HEK293 (cell line): ENCODE results near the gene ZNF507.
A peak's percentile ranks its signal among the peaks of the same experiment; 100 is the strongest.

Experiments used
- HIC1 ChIP-seq: fragments of 450-650 bp; formaldehyde crosslinking; IDR thresholded peaks from 2 replicates; pipeline ENCODE4 v1.5.1; 2016; ENCODE audit warnings: missing biosample characterization, missing genetic modification characterization
- KLF1 ChIP-seq: fragments of 450-650 bp; formaldehyde crosslinking; IDR thresholded peaks from 2 replicates; pipeline ENCODE4 v1.5.1; 2016; ENCODE audit warnings: missing biosample characterization, missing genetic modification characterization
- PATZ1 ChIP-seq: fragments of 450-650 bp; formaldehyde crosslinking; IDR thresholded peaks from 2 replicates; pipeline ENCODE4 v1.5.1; 2016; ENCODE audit warnings: missing biosample characterization, missing genetic modification characterization
- RBAK ChIP-seq: fragments of 450-650 bp; formaldehyde crosslinking; IDR thresholded peaks from 2 replicates; pipeline ENCODE4 v1.5.1; 2016; ENCODE audit warnings: missing biosample characterization, missing genetic modification characterization
- TCF7L2 ChIP-seq: IDR thresholded peaks from 2 replicates; pipeline ENCODE4 v1.6.1; 2011; ENCODE audit warnings: low read depth, mild to moderate bottlenecking, inconsistent platforms, low read length, moderate library complexity, borderline replicate concordance
- ZBTB11 ChIP-seq: fragments of 450-650 bp; formaldehyde crosslinking; conservative IDR thresholded peaks from 2 replicates; pipeline ENCODE4 v1.5.1; 2016; ENCODE audit warnings: low read depth, missing biosample characterization, missing genetic modification characterization
- ZNF146 ChIP-seq: fragments of 450-650 bp; formaldehyde crosslinking; IDR thresholded peaks from 2 replicates; pipeline ENCODE4 v1.5.1; 2016; ENCODE audit warnings: missing biosample characterization, missing genetic modification characterization
- ZNF174 ChIP-seq: fragments of 450-650 bp; formaldehyde crosslinking; IDR thresholded peaks from 2 replicates; pipeline ENCODE4 v1.5.0; 2017; ENCODE audit warnings: missing biosample characterization, mild to moderate bottlenecking, missing genetic modification characterization
- ZNF2 ChIP-seq: fragments of 450-650 bp; formaldehyde crosslinking; IDR thresholded peaks from 2 replicates; pipeline ENCODE4 v1.5.1; 2016; ENCODE audit warnings: missing biosample characterization, missing genetic modification characterization
- ZNF24 ChIP-seq: fragments of 450-650 bp; formaldehyde crosslinking; IDR thresholded peaks from 2 replicates; pipeline ENCODE4 v1.5.1; 2016; ENCODE audit warnings: missing biosample characterization, missing genetic modification characterization
- ZNF560 ChIP-seq: fragments of 450-650 bp; formaldehyde crosslinking; IDR thresholded peaks from 2 replicates; pipeline ENCODE4 v1.5.1; 2017; ENCODE audit warnings: missing biosample characterization, missing genetic modification characterization, borderline replicate concordance
- ZNF600 ChIP-seq: fragments of 450-650 bp; formaldehyde crosslinking; IDR thresholded peaks from 2 replicates; pipeline ENCODE4 v1.5.1; 2016; ENCODE audit warnings: missing biosample characterization, missing genetic modification characterization
- ZNF623 ChIP-seq: fragments of 450-650 bp; formaldehyde crosslinking; IDR thresholded peaks from 2 replicates; pipeline ENCODE4 v1.5.1; 2016; ENCODE audit warnings: missing biosample characterization, missing genetic modification characterization
- ZNF626 ChIP-seq: fragments of 450-650 bp; sonication (Bioruptor Pico); formaldehyde crosslinking; IDR thresholded peaks from 2 replicates; pipeline ENCODE4 v1.5.1; 2018; ENCODE audit warnings: missing biosample characterization, missing genetic modification characterization, inconsistent platforms
- ZNF768 ChIP-seq: fragments of 450-650 bp; formaldehyde crosslinking; IDR thresholded peaks from 2 replicates; pipeline ENCODE4 v1.5.1; 2018; ENCODE audit warnings: missing biosample characterization, mild to moderate bottlenecking, missing genetic modification characterization
- ZSCAN18 ChIP-seq: fragments of 450-650 bp; formaldehyde crosslinking; IDR thresholded peaks from 2 replicates; pipeline ENCODE4 v1.5.1; 2016; ENCODE audit warnings: missing biosample characterization, missing genetic modification characterization
- ZSCAN30 ChIP-seq: fragments of 450-650 bp; IDR thresholded peaks from 2 replicates; pipeline ENCODE4 v1.5.1; 2018; ENCODE audit warnings: missing biosample characterization, mild to moderate bottlenecking, missing genetic modification characterization, moderate library complexity
- TF ChIP-seq, protein P1 (sequence below): fragments of 450-650 bp; formaldehyde crosslinking; IDR thresholded peaks from 2 replicates; pipeline ENCODE4 v1.5.1; 2016; ENCODE audit warnings: missing biosample characterization, missing genetic modification characterization, low read depth
- TF ChIP-seq, protein P2 (sequence below): sonication (generic); formaldehyde crosslinking; IDR thresholded peaks from 2 replicates; pipeline ENCODE4 v1.8.1; 2022; ENCODE audit warnings: mild to moderate bottlenecking, moderate library complexity, missing genetic modification reagents
- TF ChIP-seq, protein P3 (sequence below): fragments of 450-650 bp; formaldehyde crosslinking; IDR thresholded peaks from 2 replicates; pipeline ENCODE4 v1.5.1; 2017; ENCODE audit warnings: missing biosample characterization, missing genetic modification characterization
- TF ChIP-seq, protein P4 (sequence below): fragments of 450-650 bp; formaldehyde crosslinking; IDR thresholded peaks from 2 replicates; pipeline ENCODE4 v1.5.1; 2016; ENCODE audit warnings: missing biosample characterization, missing genetic modification characterization, borderline replicate concordance

ZNF507 gene

GRCh38 chr19:32406161-32407003 lies 61.0 kb downstream of the ZNF507 start (continued):
- TF ChIP-seq ZSCAN18 (tag by site-specific recombination) (no peak), ZNF600 (tag by site-specific recombination) (peak; percentile 11; the same call in 1 of the 2 replicates), KLF1 (peak; percentile 47; the same call in 1 of the 2 replicates), ZNF626 (tag by site-specific recombination) (no peak), TCF7L2 (no peak), ZBTB11 (tag by site-specific recombination) (peak; percentile 46), ZNF24 (tag by site-specific recombination) (no peak), ZNF2 (tag by site-specific recombination) (no peak), RBAK (tag by site-specific recombination) (no peak), ZNF560 (tag by site-specific recombination) (no peak), ZNF768 (tag by site-specific recombination) (no peak), ZNF146 (tag by site-specific recombination) (no peak), HIC1 (tag by site-specific recombination) (no peak), ZSCAN30 (tag by site-specific recombination) (no peak), ZNF174 (tag by site-specific recombination) (no peak), PATZ1 (tag by site-specific recombination) (no peak), ZNF623 (tag by site-specific recombination) (no peak)
- TF ChIP-seq, protein P1, sequence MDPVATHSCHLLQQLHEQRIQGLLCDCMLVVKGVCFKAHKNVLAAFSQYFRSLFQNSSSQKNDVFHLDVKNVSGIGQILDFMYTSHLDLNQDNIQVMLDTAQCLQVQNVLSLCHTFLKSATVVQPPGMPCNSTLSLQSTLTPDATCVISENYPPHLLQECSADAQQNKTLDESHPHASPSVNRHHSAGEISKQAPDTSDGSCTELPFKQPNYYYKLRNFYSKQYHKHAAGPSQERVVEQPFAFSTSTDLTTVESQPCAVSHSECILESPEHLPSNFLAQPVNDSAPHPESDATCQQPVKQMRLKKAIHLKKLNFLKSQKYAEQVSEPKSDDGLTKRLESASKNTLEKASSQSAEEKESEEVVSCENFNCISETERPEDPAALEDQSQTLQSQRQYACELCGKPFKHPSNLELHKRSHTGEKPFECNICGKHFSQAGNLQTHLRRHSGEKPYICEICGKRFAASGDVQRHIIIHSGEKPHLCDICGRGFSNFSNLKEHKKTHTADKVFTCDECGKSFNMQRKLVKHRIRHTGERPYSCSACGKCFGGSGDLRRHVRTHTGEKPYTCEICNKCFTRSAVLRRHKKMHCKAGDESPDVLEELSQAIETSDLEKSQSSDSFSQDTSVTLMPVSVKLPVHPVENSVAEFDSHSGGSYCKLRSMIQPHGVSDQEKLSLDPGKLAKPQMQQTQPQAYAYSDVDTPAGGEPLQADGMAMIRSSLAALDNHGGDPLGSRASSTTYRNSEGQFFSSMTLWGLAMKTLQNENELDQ (tag by site-specific recombination) = no peak
- TF ChIP-seq, protein P2, sequence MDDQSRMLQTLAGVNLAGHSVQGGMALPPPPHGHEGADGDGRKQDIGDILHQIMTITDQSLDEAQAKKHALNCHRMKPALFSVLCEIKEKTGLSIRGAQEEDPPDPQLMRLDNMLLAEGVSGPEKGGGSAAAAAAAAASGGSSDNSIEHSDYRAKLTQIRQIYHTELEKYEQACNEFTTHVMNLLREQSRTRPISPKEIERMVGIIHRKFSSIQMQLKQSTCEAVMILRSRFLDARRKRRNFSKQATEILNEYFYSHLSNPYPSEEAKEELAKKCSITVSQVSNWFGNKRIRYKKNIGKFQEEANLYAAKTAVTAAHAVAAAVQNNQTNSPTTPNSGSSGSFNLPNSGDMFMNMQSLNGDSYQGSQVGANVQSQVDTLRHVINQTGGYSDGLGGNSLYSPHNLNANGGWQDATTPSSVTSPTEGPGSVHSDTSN = no peak
- TF ChIP-seq, protein P3, sequence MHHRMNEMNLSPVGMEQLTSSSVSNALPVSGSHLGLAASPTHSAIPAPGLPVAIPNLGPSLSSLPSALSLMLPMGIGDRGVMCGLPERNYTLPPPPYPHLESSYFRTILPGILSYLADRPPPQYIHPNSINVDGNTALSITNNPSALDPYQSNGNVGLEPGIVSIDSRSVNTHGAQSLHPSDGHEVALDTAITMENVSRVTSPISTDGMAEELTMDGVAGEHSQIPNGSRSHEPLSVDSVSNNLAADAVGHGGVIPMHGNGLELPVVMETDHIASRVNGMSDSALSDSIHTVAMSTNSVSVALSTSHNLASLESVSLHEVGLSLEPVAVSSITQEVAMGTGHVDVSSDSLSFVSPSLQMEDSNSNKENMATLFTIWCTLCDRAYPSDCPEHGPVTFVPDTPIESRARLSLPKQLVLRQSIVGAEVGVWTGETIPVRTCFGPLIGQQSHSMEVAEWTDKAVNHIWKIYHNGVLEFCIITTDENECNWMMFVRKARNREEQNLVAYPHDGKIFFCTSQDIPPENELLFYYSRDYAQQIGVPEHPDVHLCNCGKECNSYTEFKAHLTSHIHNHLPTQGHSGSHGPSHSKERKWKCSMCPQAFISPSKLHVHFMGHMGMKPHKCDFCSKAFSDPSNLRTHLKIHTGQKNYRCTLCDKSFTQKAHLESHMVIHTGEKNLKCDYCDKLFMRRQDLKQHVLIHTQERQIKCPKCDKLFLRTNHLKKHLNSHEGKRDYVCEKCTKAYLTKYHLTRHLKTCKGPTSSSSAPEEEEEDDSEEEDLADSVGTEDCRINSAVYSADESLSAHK (tag by site-specific recombination) = no peak
- TF ChIP-seq, protein P4, sequence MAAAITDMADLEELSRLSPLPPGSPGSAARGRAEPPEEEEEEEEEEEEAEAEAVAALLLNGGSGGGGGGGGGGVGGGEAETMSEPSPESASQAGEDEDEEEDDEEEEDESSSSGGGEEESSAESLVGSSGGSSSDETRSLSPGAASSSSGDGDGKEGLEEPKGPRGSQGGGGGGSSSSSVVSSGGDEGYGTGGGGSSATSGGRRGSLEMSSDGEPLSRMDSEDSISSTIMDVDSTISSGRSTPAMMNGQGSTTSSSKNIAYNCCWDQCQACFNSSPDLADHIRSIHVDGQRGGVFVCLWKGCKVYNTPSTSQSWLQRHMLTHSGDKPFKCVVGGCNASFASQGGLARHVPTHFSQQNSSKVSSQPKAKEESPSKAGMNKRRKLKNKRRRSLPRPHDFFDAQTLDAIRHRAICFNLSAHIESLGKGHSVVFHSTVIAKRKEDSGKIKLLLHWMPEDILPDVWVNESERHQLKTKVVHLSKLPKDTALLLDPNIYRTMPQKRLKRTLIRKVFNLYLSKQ (tag by site-specific recombination) = no peak
